Activated effector memory CD4-positive, alpha-beta T cell treated with Interleukin-2 at 50 U/mL for 16 hours (primary cell): Measurements from ENCODE around the gene HMGCL.
"Not testable (repeated sequence)": the region's sequence is repeated elsewhere in the genome, so short reads cannot be mapped to it uniquely, and the experiment has no call there.

Experiments
- DNase-seq: peaks from one replicate; pipeline ENCODE4 v3.0.0-alpha.2; 2020

HMGCL gene

DNA sequence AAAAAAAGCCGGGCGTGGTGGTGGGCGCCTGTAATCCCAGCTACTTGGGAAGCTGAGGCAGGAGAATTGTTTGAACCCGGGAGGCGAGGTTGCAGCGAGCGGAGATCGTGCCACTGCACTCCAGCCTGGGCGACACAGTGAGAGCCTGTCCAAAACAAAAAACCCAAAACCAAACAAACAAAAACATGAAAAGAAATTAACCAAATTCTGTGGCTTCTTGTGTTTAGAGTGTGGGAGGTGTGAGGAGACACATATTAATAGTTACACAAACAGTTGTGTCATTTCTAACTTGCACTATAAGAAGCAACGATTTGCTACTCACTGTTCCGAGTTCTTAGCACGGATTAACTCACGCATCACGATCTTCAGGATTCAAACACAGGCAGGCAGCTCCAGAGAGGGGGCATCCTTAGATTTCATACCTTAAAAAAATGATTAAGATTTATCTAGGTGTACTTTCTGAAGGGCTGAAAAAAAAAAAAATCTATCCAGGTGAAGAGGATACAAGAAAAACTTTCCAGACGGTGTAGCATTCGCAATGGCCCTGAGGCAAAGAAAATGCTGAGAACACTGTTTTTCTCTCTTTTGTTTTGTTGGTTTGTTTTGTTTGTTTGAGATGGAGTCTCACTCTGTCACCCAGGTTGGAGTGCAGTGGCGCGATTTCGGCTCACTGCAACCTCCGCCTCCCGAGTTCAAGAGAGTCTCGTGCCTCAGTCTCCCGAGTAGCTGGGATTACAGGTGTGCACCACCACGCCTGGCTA lies 713 bp upstream of the HMGCL start:
- no peak for DNase-seq

DNA sequence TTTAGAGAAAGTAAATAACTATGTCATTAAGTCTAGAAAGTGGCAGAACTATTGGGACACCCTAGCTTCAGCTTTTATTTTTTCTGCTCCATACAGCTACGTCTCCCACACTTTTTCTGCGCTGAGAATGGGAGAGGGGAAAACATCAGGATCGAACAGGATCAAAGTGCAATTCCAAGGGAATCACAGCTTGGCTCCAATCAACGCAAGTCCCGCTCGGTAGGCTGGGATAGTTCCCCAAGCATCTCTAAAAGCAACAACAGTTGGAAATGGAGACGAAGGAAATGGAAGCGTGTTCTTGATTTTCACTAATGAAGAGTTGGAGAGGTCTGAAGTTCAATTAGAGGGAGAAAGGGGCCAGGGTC lies 536 bp downstream of the HMGCL start:
- no peak for DNase-seq

DNA sequence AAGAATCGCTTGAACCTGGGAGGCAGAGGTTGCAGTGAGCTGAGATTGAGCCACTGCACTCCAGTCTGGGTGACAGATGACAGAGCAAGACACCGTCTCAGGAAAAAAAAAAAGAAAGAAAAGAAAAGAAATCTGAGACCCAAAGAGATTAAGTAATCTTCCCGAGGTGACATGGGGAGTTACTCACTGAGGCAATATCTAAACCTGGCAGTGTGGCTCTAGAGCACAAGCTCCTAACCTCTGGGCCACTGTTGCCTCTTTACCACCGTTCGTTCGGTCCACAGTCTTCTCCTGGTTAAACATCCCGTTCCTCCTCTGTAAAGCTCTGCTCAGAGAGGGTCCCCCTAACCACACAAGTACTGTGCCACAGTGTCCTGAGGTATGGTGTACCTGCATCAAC lies 1.5 kb downstream of the HMGCL start:
- DNase-seq = no peak

DNA sequence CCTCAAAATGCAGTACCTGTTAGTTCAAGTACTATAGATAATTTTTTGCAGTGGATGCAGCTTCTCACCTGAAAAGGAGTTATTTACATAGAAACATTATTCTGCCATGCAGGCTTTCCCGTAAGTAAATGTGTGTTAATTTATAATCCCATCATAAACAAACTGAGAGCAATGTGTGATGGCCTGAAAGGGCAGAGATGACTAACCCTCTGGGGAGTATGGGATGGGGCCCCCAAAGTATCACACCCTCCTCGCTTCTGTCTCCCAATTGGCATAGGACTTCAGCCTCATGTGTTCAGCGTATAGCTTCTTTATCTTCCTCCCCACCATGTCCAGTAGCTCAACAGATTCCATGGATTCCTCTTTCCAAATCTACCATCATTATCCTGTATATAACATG lies 7.6 kb downstream of the HMGCL start:
- no peak for DNase-seq

DNA sequence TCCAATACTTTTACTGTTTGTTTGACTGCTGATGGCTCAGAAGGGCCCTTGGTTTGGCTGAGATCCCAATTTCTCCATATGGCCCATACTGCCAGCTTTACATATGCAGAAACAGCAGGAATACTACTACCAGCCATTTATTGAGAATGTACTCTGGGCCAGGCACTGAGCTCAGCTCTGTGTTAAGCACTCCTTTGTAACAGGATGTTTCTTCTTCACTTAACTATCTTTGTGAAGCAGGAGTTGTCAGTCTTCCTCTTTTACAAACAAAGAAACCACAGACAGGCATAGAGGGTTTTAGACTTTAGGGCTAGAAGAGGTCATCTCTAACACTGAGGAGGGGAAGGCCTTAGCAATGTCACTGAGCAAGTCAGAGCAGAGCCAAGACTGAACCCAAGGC lies 8.3 kb downstream of the HMGCL start:
- DNase-seq = no peak

DNA sequence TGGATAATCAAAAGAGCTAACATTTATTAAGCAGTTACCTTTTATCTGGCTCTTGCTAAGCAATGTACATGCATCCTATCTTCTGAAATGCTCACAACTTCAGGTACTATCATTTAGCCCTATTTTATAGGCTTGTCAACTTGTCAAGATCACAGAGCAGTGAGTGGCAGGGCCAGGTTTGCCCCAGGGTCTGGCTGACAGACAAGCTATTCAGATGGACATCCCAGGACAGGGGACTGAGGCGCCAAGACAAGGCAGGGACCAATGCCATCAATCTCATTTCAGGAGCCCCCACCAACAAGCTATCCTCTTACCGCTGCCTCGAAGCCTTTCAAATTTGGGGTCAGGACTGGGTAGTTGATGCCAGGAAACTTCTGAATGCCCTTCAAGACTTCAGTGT lies 8.9 kb downstream of the HMGCL start:
- DNase-seq = no peak

DNA sequence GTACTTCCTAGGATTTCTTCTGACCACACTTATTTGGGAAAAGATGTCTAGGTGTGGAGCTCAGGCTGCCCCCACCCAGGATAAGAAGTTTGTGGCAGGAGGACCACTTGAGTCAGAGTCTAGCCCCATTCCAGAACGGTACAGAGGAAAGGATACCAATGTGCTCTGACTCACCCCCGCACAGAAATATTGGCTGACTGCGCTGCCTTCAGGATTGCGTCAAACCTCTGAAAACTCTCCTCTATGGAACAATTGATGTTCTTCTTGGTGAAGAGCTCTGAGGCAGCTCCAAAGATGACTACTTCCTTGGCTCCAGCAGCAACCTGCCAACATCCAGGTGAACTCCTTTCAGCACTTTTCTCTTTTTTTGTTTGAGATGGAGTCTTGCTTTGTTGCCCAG lies 11.2 kb downstream of the HMGCL start:
- no peak for DNase-seq

DNA sequence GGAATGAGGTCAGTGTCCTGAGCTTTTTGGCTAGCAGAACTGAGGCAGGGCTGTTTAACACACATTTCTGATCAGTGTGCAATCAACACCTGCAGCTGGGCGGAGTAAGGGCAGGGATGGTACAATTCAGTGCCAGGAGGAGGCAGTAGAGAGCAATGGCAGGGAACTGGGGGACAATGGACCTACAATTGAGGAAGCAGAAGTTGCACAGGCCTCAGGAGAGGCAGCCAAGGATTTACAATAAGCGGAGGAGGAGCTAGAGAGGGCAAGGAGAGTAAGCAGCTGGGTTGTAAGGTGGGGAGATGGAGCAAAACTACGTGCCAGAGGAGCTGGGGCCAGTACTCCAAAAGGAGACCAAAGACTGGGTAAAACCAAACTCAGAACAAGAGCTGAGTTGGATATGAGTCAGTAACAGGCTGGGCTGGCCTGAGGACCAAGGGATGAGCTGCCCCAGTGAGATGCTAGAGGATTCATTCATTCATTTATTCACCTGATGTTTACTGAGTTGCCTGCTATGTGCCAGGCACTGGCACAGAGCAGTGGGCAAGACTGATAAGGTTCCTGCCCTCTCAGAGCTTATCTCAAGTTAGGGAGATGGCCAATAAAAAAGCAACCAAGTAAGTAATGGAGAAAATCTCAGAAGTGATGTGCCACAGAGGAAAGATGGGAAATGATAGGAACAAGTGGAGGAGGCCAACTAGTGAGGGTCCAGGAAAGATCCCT lies 14.2 kb downstream of the HMGCL start:
- peak; percentile 21 for DNase-seq

DNA sequence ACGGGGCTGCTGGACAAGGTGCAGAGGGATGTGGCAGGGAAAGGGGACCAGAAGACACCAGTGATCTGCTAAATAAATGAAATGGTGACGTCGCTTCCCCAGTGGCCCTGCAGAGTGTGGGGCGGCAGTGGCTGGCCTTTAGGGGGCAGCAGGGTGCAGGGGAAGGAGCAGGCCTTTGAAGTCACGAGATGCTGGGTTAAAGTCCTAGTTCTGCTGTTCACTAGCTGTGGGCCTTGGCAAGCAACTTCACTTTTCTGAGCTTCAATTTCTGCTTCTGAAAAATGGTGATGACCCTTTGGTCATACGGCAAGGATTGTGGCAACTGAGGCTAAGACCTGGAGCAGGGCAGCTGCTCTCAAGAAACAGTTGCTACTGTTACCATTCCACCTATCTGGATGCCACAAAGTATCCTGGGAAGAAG lies 15.5 kb downstream of the HMGCL start:
- peak; percentile 69 for DNase-seq

DNA sequence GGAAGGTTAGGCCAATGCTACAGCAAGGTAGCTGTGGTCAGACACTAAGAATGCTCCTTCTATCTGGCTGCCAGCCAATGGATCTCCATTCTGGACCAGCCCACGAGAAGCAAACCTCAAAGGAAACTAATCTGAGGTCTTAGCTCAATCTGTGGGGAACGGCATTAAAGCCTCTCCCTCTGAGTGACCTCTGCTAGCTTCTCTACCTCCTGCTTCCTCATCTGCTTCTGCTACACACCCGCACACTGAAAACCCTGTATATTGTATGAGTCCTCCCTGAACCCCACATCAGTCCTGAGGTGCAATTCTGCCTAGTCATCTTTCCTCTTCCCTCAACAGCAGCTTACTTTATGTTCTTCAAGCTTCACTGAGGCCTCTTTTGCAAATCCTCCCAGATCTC lies 17.8 kb downstream of the HMGCL start:
- no peak for DNase-seq

DNA sequence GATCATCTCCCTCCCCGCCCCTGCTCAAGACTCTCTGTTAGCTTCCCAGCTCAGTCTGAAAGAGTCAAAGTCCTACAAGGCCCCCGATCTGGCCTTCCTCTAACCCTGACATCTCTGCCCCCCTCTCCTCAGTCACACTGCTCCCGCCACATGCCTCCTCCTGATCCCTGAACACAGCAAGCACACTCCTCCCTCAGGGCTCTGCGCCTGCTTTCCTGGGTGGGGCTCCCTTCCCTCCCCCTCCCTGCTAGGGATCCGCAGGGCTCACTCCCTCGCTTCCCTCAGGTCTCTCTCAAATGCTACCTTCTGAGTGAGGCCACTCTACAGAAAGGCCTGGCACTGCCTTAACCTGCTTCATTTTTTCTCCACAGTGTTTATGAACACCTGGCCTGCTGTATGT lies 18.9 kb downstream of the HMGCL start:
- DNase-seq = no peak

DNA sequence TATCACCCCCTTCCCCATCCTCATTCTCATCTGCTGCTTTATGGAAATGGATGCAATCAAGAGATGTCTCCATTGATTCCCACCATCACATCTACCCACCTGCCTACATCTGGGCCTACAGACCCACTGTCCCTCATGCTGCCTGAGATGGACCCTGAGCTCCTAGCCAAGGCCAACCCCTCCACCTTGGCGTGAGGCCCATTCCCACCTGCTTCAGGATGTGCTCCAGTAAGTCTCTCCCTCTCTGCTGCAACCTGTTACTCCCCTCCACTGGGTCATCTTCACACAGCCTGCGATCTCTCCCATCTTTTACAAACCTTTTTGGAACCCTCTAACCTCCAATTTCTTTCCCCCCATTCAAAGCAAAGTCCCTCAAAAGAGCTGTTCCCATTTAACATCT lies 20.2 kb downstream of the HMGCL start:
- DNase-seq = no peak

DNA sequence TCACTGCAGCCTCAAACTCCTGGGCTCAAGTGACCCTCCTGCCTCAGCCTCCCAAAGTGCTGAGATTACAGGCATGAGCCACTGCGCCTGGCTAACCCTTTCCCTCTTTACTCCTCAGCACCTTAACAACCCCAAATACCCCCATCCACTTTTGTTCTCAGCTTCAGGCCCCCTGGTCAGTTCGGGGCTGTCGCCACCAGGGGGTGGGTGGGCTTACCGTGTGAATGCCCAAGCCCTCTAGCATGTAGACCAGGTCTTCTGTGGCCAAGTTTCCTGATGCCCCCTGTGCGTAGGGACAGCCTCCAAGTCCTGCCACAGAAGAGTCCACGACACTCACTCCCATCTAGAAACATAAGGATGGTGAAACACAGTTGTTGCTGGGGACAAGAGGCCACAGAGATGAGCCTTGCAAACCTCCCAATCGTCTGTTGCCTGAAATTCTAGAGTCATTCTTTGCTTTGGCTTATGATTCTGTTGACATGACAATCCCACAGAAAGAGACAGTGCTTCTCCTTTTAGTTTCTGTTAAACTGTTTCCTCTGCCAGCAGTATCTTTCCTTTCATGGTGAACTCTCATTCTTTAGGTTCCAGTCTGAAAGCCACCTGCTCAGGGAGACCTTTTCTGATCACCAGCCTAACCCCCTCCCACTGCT lies 20.9 kb downstream of the HMGCL start:
- no peak for DNase-seq

DNA sequence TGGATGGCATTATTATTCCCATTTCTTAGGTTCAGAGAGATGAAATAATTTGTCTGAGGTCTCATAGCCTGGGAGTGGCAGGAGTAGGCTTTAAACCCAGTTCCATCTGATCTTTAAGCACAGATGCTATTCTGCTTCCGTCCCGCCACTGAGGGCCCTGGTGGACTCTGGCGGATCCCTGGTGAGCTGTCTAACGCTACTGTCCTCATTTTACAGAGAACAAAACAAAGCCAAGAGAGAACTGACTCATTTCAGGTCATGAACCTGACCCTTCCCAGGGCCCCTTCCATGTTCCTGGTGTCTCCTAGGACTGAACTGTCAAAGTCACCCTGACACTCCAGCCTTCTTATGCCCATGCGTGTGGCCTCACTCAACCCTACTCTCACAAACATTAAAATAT lies 21.6 kb downstream of the HMGCL start:
- no peak for DNase-seq

DNA sequence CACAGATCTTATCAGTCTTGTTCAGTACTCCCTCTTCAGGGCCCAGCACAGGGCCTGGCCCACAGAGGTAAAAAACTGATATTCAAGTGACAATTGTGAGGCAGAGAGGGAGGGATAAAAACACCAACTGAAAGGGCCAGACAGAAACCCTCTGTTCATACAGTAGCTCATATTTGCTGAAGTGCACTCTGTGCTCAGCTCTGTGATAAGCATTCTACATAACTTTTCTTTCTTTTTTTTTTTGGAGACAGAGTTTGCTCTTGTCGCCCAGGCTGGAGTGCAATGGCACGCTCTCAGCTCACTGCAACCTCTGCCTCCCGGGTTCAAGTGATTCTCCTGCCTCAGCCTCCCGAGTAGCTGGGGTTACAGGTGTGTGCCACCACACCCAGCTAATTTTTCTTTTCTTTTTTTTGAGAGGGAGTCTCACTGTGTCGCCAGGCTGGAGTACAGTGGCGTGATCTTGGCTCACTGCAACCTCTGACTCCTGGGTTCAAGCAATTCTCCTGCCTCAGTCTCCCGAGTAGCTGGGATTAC lies 22.4 kb downstream of the HMGCL start:
- DNase-seq = not testable (repeated sequence)

DNA sequence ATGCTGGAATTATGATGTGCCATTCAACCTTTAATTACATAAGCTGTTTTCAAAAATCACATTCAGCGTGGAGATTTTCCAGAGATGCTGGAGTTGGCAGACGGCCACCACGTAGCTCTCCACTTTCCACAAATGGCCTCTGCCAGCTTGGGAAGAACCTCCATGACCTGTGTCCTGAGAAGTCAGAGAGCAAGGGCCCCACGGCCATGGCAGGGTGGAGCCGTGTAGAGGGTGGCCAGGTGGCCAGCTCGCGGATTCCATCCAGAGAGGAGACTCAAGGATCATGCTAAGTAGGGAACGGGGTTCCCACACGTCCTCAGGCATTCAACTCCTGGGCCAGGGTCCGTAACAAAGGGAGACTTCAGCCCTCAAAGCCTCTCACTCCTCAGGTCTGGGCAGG lies 23.4 kb downstream of the HMGCL start:
- DNase-seq = no peak

DNA sequence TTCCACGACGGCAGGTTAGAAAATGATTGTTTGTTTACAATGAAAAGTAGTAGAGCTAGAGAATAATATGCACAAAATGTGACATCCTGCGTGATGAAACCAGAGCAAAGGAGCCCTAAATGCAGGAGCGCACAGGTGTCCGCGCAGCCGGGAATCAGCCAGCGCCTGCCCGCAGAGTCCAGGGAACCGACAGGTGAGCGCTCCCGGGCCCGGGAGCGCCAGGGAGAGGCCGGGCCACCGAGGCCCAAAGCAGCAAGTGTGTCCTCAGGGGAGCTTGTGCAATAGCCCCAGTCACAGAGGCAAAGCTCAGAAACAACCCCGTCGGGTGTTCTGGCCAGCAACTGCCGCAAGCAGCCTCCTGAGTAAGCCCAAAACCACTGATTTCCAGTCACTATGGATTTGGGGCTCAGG lies 23.9 kb downstream of the HMGCL start:
- DNase-seq = no peak

DNA sequence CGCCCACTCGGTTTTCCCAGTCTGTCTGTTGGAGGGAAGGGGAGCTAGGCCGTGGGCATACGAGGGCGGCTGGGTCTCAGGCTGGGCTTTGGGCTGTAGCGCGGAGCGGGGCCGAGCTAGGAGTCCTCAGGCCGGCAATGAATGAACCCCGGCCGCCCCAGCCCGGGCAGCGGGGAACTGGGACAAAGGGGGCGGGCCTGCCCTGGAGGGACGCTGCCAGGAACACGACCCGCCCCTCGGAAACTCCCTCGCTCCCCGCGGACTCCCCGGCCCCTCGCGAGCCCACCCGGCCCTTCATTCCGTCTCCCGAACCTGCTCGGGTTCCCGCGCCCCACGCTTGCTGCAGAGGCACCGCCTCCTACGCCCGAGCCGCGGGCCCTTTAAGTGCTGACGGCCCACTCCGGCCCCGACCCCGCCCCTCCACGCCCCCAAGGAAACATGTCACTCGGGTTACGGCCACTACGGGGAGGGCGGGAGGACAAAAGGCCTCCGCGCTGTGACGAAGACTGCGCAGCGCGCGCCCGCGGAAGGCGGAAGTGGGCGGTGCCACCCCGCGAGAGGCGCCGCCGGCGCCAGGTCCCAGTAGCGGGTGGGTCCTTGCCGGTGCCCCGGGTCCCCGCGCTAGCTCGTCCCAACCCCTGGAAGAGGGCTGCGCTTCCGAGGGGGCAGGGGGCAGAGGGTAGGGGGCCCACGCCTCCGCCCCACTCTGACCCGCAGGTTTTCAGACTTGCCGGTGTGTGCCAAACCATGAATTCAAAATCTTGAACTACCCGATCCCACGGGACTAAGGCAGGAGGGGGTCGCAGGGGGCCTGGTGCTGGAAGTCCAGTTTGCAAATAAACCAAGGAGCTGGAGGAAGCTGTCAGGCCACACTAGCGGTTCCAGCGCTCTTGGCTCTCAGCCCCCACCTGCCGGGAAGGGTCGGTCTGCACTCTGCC lies 24.6 kb downstream of the HMGCL start, which contains the start of gene GALE:
Gene GALE (minus strand): TSS at position 355 of the 938 bp plus-strand sequence. CDS start 1,747 bp downstream, outside the sequence.
- DNase-seq = peak; percentile 97

DNA sequence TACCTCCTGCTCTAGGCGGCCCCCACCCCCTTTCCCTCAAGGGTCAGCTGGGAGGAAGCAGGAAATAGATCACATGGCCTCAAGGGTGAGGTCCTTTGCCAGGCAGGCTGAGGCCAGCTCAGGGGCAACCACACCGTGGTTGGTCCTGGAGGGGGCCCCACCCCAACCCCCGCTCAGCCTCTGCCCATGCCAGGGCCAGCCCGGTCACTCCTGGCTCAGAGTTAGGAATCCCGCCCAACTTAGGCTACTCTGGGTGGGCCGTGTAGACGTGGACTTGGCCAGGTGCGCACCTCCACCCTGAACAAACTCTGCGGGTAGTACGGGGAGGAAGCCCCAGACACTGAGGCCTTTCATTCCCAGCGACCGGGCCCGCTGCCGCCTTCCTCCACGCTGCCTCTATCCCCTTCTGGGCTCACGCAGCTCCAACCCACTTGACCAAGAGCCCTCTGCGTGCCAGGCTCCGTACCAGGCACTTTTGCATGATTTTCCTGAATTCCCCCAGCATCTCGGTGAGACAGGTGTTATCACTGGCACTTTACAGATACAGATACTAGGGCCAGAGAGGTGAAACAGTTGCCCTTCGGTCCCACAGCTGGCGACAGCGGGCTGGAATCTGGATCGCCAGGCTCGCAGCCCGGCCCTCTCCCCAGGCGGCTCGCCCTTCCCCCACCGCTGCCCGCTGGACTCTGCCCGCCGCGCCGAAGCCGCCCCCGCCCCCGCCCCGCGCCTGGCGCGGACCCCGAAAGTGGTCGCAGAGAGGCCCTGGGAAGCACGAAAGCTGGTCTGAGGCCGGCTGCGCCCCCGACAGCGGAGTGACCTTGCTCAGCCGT lies 25.4 kb downstream of the HMGCL start:
- DNase-seq = peak; percentile 12

DNA sequence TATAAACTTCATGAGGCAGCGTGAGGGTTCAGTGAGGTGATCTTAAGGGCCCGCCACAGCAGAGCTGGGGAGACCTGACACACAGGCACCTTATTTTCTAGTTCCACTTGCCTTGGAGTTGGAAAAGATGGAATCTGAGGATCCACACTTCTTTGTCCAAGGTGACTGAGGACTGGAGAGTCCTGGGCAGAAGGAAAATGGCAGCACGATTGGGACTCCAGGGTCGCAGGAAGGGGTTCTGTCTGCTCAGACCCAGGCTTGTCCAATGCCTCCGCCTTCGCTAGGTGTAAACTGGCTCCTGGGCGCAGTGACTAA lies 26.0 kb downstream of the HMGCL start:
- DNase-seq = no peak

DNA sequence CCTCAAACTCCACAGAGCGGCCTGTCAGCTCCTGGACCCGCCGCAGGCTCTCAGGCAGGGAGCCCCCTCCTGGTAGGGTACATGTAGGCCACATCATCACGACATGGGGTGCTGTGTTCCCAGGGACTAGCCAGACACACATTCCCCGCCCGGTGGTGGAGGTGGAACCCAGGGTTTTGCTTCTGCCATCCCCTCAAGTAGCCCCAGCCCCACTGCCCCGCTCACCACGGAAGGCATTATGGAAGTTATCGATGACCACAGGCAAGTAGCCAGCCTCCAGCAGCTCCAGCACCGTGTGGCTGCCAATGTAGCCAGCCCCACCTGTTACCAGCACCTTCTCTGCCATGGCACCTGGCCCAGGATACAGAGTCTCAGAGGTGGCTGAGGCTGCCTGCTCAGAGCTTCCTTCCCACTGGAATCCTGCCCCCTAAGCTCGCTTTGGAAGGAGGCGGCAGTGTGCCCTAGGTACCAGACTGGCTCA lies 26.5 kb downstream of the HMGCL start:
- DNase-seq = no peak
